Esophagus (tissue), 2 donors: ENCODE data around the gene PRKACB. TPM values are rescaled to one million over a fixed set of nuclear protein-coding genes. Genes with fewer than 3 reads are reported as not detected.
A peak's percentile ranks its signal among the peaks of the same experiment; 100 is the strongest.
"Not testable (repeated sequence)": the region's sequence is repeated elsewhere in the genome, so short reads cannot be mapped to it uniquely, and the experiment has no call there.

ENCODE experiments used
- H3K27ac ChIP-seq, 2 donors: one replicate each; pipeline ENCODE4 v1.5.1; 2013; ENCODE audit warnings: low read depth in 2 of 2, mild to moderate bottlenecking in 2 of 2, inconsistent platforms in 1 of 2, low read length in 1 of 2, moderate library complexity in 1 of 2
- H3K27me3 ChIP-seq, 2 donors: one replicate each; pipeline ENCODE4 v1.6.1; 2013; ENCODE audit warnings: low read length in 2 of 2, control low read depth in 1 of 2, mild to moderate bottlenecking in 1 of 2; ENCODE audit not compliant: insufficient read depth in 2 of 2, control insufficient read depth in 1 of 2
- H3K36me3 ChIP-seq, 2 donors: one replicate each; pipeline ENCODE4 v1.6.1; 2013; ENCODE audit warnings: low read length in 1 of 2; ENCODE audit not compliant: control insufficient read depth in 2 of 2, insufficient read depth in 2 of 2
- H3K4me1 ChIP-seq, 2 donors: one replicate each; pipeline ENCODE4 v1.6.1; 2013; ENCODE audit warnings: low read length in 1 of 2; ENCODE audit not compliant: control insufficient read depth in 2 of 2, insufficient read depth in 2 of 2
- H3K4me3 ChIP-seq, 2 donors: one replicate each; pipeline ENCODE4 v1.5.1; 2013; ENCODE audit warnings: low read length in 2 of 2, mild to moderate bottlenecking in 2 of 2, low read depth in 1 of 2, moderate library complexity in 1 of 2
- H3K9me3 ChIP-seq, 2 donors: one replicate each; pipeline ENCODE4 v1.6.1; 2013; ENCODE audit warnings: mild to moderate bottlenecking in 2 of 2, low read depth in 1 of 2, low read length in 1 of 2, moderate library complexity in 1 of 2; ENCODE audit not compliant: control insufficient read depth in 2 of 2, insufficient read depth in 1 of 2
- WGBS, 2 donors: extraction: QIAGEN DNeasy Blood & Tissue Kit; methylation state at CpG; one replicate each; pipeline ENCODE4 v1.1.7; 2013; 5-methylcytosine and 5-hydroxymethylcytosine counted together
- polyA plus RNA-seq, 2 donors: library from polyadenylated mRNA; stranded (reverse); fragments of 200-250 nt; gene quantifications; one replicate each; pipeline ENCODE4 v1.2.3, GENCODE V29; 2013
- donor health status: healthy with polysubstance abuse.
- donor health status: Bipolar disorder and iron deficiency.

PRKACB gene
- polyA plus RNA-seq, 2 donors: 4.1 to 5.1 TPM

GRCh38 chr1:84202126-84202525 lies 58.1 kb downstream of the PRKACB start:
- H3K27ac ChIP-seq: no peak overlapping the region
- H3K36me3 ChIP-seq: no peaks in the 10 kb centered on the region
- H3K9me3 ChIP-seq: no peaks in the 10 kb centered on the region
- H3K4me3 ChIP-seq: no peak overlapping the region
- no peaks in the 10 kb centered on the region for H3K4me1 ChIP-seq
- H3K27me3 ChIP-seq: no peaks in the 10 kb centered on the region

GRCh38 chr1:84206375-84206774 lies 62.3 kb downstream of the PRKACB start:
- Histone ChIP-seq H3K4me1 (no peaks in the 10 kb centered on the region), H3K27me3 (no peaks in the 10 kb centered on the region), H3K36me3 (no peaks in the 10 kb centered on the region), H3K27ac (no peak overlapping the region), H3K4me3 (no peak overlapping the region), H3K9me3 (no peaks in the 10 kb centered on the region)
- WGBS, 2 donors: 88 to 95% methylated on average over 1 of the region's 1 CpG

GRCh38 chr1:84208935-84209334 lies 64.9 kb downstream of the PRKACB start:
- peak overlapping the region; percentile 42 to 68 for H3K27ac ChIP-seq
- no peak overlapping the region for H3K4me3 ChIP-seq
- no peaks in the 10 kb centered on the region for H3K27me3 ChIP-seq
- no peaks in the 10 kb centered on the region for H3K9me3 ChIP-seq
- H3K36me3 ChIP-seq: no peaks in the 10 kb centered on the region
- no peaks in the 10 kb centered on the region for H3K4me1 ChIP-seq

- no peaks in the 10 kb centered on the region for H3K27me3 ChIP-seq
- WGBS, 2 donors: 88 to 91% methylated on average over 8 of the region's 8 CpGs
- no peaks in the 10 kb centered on the region for H3K9me3 ChIP-seq
- no peaks in the 10 kb centered on the region for H3K36me3 ChIP-seq
- no peak overlapping the region for H3K27ac ChIP-seq
- no peak overlapping the region for H3K4me3 ChIP-seq
- no peaks in the 10 kb centered on the region for H3K4me1 ChIP-seq
Observed at GRCh38 chr1:84214115-84214956, 70.3 kb downstream of the PRKACB start.

GRCh38 chr1:84217239-84217638 lies 73.2 kb downstream of the PRKACB start:
- Histone ChIP-seq H3K4me3 (no peak overlapping the region), H3K27me3 (no peaks in the 10 kb centered on the region), H3K9me3 (no peaks in the 10 kb centered on the region), H3K36me3 (no peaks in the 10 kb centered on the region), H3K4me1 (no peaks in the 10 kb centered on the region), H3K27ac (no peak overlapping the region)

GRCh38 chr1:84223751-84224432 lies 79.8 kb downstream of the PRKACB start:
- H3K4me3 ChIP-seq: no peak overlapping the region
- H3K4me1 ChIP-seq: no peaks in the 10 kb centered on the region
- 47% methylated on average over 3 of the region's 3 CpGs for WGBS, 2 donors
- H3K27ac ChIP-seq: no peak overlapping the region
- no peaks in the 10 kb centered on the region for H3K9me3 ChIP-seq
- no peaks in the 10 kb centered on the region for H3K36me3 ChIP-seq
- H3K27me3 ChIP-seq: no peaks in the 10 kb centered on the region

- no peak overlapping the region for H3K27ac ChIP-seq
- no peaks in the 10 kb centered on the region for H3K36me3 ChIP-seq
- WGBS, 2 donors: 87 to 98% methylated on average over 1 of the region's 1 CpG
- no peaks in the 10 kb centered on the region for H3K27me3 ChIP-seq
- no peaks in the 10 kb centered on the region for H3K4me1 ChIP-seq
- H3K9me3 ChIP-seq: no peaks in the 10 kb centered on the region
- no peak overlapping the region for H3K4me3 ChIP-seq
Observed at GRCh38 chr1:84224905-84225304, 80.8 kb downstream of the PRKACB start.

- H3K9me3 ChIP-seq: no peaks in the 10 kb centered on the region
- H3K4me1 ChIP-seq: no peaks in the 10 kb centered on the region
- no peaks in the 10 kb centered on the region for H3K36me3 ChIP-seq
- no peak overlapping the region for H3K4me3 ChIP-seq
- H3K27ac ChIP-seq: no peak overlapping the region
- no peaks in the 10 kb centered on the region for H3K27me3 ChIP-seq
- WGBS, 2 donors: 77 to 86% methylated on average over 1 of the region's 1 CpG
Observed at GRCh38 chr1:84225646-84226045, 81.6 kb downstream of the PRKACB start.

- not testable (repeated sequence) for H3K4me3 ChIP-seq, H3K27ac ChIP-seq
- WGBS, 2 donors: 94 to 99% methylated on average over 3 of the region's 3 CpGs
Observed at GRCh38 chr1:84232676-84233075, 88.6 kb downstream of the PRKACB start.

GRCh38 chr1:84236256-84236655 lies 92.2 kb downstream of the PRKACB start:
- 81 to 84% methylated on average over 2 of the region's 2 CpGs for WGBS, 2 donors
- no peaks in the 10 kb centered on the region for H3K27me3 ChIP-seq
- H3K4me3 ChIP-seq: no peak overlapping the region
- H3K27ac ChIP-seq: no peak overlapping the region
- H3K9me3 ChIP-seq: no peaks in the 10 kb centered on the region
- peaks cover 0 to 2% of the 10 kb centered on the region in 2 donors for H3K36me3 ChIP-seq
- no peaks in the 10 kb centered on the region for H3K4me1 ChIP-seq

More at GRCh38 chr1:84232676-84233075, 88.6 kb downstream of the PRKACB start:
- not testable (repeated sequence) for H3K4me1 ChIP-seq, H3K27me3 ChIP-seq, H3K36me3 ChIP-seq, H3K9me3 ChIP-seq
